ENCODE data around the gene LOC128125822.

The LOC128125822 gene

DNA sequence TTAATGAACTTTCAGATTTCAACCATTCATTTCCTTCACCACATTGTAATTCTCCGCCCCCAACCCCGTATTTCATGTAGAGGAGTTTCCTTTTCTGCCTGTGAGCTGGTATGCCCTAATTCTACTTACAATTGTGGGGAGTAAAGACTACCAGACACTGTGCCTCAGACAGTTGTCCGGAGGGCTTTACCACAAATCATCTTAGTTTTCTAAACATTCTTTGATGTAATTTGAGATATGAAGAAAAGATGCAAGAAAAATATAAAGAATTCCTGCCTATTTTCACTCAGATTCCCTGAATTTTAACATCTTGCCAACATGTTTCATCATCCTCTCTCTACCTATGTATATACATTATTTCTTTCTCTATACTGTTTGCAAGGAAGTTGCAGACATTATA, 28.3 kb upstream of the LOC128125822 start:
- Histone ChIP-seq H3K27ac (no peak overlapping the region), H3K27me3 (replicated peaks; ENCODE audit: insufficient read depth) (no peaks in the 10 kb centered on the region), H3K4me3 (no peak overlapping the region), H3K4me1 (replicated peaks) (no peaks in the 10 kb centered on the region), H3K9me3 (no peaks in the 10 kb centered on the region), H3K36me3 (no peaks in the 10 kb centered on the region)
- WGBS: 57% methylated on average over 3 of the region's 3 CpGs
- DNase-seq (ENCODE audit: low spot score): no peak
- intact Hi-C loops (cut with DNase I): no loop called here
- TF ChIP-seq, protein P1, sequence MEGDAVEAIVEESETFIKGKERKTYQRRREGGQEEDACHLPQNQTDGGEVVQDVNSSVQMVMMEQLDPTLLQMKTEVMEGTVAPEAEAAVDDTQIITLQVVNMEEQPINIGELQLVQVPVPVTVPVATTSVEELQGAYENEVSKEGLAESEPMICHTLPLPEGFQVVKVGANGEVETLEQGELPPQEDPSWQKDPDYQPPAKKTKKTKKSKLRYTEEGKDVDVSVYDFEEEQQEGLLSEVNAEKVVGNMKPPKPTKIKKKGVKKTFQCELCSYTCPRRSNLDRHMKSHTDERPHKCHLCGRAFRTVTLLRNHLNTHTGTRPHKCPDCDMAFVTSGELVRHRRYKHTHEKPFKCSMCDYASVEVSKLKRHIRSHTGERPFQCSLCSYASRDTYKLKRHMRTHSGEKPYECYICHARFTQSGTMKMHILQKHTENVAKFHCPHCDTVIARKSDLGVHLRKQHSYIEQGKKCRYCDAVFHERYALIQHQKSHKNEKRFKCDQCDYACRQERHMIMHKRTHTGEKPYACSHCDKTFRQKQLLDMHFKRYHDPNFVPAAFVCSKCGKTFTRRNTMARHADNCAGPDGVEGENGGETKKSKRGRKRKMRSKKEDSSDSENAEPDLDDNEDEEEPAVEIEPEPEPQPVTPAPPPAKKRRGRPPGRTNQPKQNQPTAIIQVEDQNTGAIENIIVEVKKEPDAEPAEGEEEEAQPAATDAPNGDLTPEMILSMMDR (IDR thresholded peaks at IDR 0.05): no peak
- TF ChIP-seq POLR2A (IDR thresholded peaks at IDR 0.05) (no peak), POLR2AphosphoS5 (IDR thresholded peaks at IDR 0.05) (no peak)

DNA sequence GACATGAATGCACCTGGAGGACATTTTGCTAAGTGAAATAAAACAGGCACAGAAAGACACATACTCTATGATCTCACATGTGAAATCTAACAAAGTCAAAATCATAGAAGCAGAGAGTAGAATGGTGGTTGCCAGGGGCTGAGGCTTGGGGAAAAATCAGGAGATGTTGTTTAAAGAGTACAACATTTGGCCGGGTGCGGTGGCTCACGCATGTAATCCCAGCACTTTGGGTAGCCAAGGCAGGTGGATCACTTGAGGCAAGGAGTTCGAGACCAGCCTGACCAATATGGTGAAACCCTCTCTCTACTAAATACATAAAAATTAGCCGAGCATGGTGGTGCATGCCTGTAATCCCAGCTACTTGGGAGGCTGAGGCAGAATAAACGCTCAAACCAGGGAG, 26.0 kb upstream of the LOC128125822 start:
- H3K4me1 ChIP-seq (replicated peaks): no peaks in the 10 kb centered on the region
- no peak overlapping the region for H3K27ac ChIP-seq
- TF ChIP-seq POLR2A (IDR thresholded peaks at IDR 0.05) (no peak), POLR2AphosphoS5 (IDR thresholded peaks at IDR 0.05) (no peak)
- TF ChIP-seq, protein P1 (IDR thresholded peaks at IDR 0.05): no peak
- H3K4me3 ChIP-seq: no peak overlapping the region
- WGBS: 94% methylated on average over 6 of the region's 6 CpGs
- DNase-seq (ENCODE audit: low spot score): no peak
- H3K36me3 ChIP-seq: no peaks in the 10 kb centered on the region
- intact Hi-C loops (cut with DNase I): no loop called here
- H3K9me3 ChIP-seq: no peaks in the 10 kb centered on the region
- H3K27me3 ChIP-seq (replicated peaks; ENCODE audit: insufficient read depth): no peaks in the 10 kb centered on the region

DNA sequence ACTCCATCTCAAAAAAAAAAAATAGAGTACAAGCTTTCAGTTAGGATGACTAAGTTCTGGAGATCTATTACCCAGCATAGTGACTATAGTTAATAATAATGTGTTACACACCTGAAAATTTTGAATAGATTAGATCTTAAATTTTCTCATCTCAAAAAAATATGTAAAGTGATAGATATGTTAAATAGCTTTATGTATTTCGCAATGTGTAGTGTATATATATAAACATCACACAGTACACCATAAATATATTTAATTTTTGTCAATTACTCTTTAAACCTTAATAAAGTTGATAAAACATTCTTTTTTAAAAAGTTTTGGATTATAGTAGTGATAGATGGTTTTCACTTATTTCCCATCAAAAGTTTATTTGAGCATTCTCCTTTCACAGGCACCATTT, 25.6 kb upstream of the LOC128125822 start:
- TF ChIP-seq, protein P1 (IDR thresholded peaks at IDR 0.05): no peak
- TF ChIP-seq POLR2AphosphoS5 (IDR thresholded peaks at IDR 0.05): no peak
- TF ChIP-seq POLR2A (IDR thresholded peaks at IDR 0.05): no peak
- H3K36me3 ChIP-seq: no peaks in the 10 kb centered on the region
- intact Hi-C loops (cut with DNase I): no loop called here
- H3K27me3 ChIP-seq (replicated peaks; ENCODE audit: insufficient read depth): no peaks in the 10 kb centered on the region
- no peak for DNase-seq (ENCODE audit: low spot score)
- no peaks in the 10 kb centered on the region for H3K4me1 ChIP-seq (replicated peaks)
- H3K4me3 ChIP-seq: no peak overlapping the region
- 98% methylated on average over 1 of the region's 1 CpG for WGBS
- H3K9me3 ChIP-seq: no peaks in the 10 kb centered on the region
- no peak overlapping the region for H3K27ac ChIP-seq

DNA sequence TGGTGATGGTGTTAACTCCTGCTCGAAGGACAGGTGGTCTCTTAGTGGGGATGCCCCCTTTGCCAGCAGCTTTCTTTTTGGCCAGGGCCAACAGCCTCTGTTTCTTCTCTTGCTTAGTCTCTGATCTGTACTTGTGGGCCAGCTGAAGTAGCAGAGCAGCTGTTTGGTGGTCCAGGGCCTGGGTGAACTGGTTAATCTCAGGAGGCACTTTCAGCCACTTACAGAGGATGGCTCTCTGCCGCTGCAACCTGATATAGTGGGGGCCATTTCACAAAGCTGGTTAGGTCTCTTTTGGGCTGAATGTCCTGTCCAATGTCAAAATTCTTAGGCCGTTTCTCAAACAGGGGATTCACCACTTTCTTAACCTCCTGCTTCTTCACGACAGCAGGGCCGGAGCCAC, 23.2 kb upstream of the LOC128125822 start:
- 88% methylated on average over 5 of the region's 5 CpGs for WGBS
- intact Hi-C loops (cut with DNase I): no loop called here

DNA sequence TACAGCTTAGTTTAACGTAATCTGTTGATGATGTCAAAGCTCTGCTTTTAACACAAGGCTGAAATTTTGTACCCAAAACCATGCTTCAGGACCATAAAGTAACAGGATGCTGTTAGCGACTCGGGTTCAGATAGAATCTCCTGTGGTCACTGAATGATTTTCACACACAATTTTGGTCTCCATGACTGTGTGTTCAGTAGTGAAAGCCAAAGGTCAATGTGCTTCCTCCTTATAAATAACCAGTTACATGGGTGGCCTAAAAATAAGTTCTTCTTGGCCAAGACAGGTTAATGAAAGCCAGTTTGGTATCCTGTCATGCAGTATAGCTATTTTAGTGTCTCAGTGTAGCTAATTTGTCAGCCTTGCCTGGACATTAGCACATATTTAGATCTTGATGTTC, 19.1 kb upstream of the LOC128125822 start:
- Histone ChIP-seq H3K27ac (no peak overlapping the region), H3K36me3 (no peaks in the 10 kb centered on the region), H3K27me3 (replicated peaks; ENCODE audit: insufficient read depth) (no peaks in the 10 kb centered on the region), H3K9me3 (no peaks in the 10 kb centered on the region), H3K4me1 (replicated peaks) (no peaks in the 10 kb centered on the region), H3K4me3 (no peak overlapping the region)
- intact Hi-C loops (cut with DNase I): no loop called here
- 74% methylated on average over 3 of the region's 3 CpGs for WGBS
- TF ChIP-seq POLR2AphosphoS5 (IDR thresholded peaks at IDR 0.05) (no peak), POLR2A (IDR thresholded peaks at IDR 0.05) (no peak)
- TF ChIP-seq, protein P1 (IDR thresholded peaks at IDR 0.05): no peak
- no peak for DNase-seq (ENCODE audit: low spot score)

More for the DNA sequence above, 23.2 kb upstream of the LOC128125822 start:
- Histone ChIP-seq H3K27me3 (replicated peaks; ENCODE audit: insufficient read depth) (no peaks in the 10 kb centered on the region), H3K4me1 (replicated peaks) (no peaks in the 10 kb centered on the region), H3K36me3 (no peaks in the 10 kb centered on the region), H3K9me3 (no peaks in the 10 kb centered on the region), H3K27ac (no peak overlapping the region), H3K4me3 (no peak overlapping the region)
- TF ChIP-seq, protein P1 (IDR thresholded peaks at IDR 0.05): no peak
- no peak for TF ChIP-seq POLR2AphosphoS5 (IDR thresholded peaks at IDR 0.05)
- TF ChIP-seq POLR2A (IDR thresholded peaks at IDR 0.05): no peak
- no peak for DNase-seq (ENCODE audit: low spot score)

Data from prostate gland (tissue), 2 donors.